ENCODE results near the gene CNGB1. TPM values are rescaled to one million over a fixed set of nuclear protein-coding genes. Genes with fewer than 3 reads are reported as not detected.

CNGB1 gene
- total and polyA plus RNA-seq, 9 donors, result 0.11 TPM; not detected in 8

GRCh38 chr16:57972306-57972705 is 1.4 kb upstream of the CNGB1 start:
- TF ChIP-seq POLR2A (IDR thresholded peaks at IDR 0.05) (no peak), EP300 (IDR thresholded peaks at IDR 0.05) (no peak)
- TF ChIP-seq, protein P1, sequence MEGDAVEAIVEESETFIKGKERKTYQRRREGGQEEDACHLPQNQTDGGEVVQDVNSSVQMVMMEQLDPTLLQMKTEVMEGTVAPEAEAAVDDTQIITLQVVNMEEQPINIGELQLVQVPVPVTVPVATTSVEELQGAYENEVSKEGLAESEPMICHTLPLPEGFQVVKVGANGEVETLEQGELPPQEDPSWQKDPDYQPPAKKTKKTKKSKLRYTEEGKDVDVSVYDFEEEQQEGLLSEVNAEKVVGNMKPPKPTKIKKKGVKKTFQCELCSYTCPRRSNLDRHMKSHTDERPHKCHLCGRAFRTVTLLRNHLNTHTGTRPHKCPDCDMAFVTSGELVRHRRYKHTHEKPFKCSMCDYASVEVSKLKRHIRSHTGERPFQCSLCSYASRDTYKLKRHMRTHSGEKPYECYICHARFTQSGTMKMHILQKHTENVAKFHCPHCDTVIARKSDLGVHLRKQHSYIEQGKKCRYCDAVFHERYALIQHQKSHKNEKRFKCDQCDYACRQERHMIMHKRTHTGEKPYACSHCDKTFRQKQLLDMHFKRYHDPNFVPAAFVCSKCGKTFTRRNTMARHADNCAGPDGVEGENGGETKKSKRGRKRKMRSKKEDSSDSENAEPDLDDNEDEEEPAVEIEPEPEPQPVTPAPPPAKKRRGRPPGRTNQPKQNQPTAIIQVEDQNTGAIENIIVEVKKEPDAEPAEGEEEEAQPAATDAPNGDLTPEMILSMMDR (IDR thresholded peaks at IDR 0.05), result no peak
- Histone ChIP-seq H3K27me3 (no peaks in the 10 kb centered on the region), H3K4me3 (no peak overlapping the region), H3K36me3 (no peaks in the 10 kb centered on the region), H3K4me1 (ENCODE audit: insufficient read depth) (no peaks in the 10 kb centered on the region), H3K27ac (no peak overlapping the region), H3K9me3 (no peaks in the 10 kb centered on the region)
- WGBS, 3 donors, result 52 to 68% (median 61%) methylated on average over 4 of the region's 4 CpGs
- no peak for DNase-seq
- intact Hi-C loops (cut with DNase I), result no loop called here

GRCh38 chr16:57971848-57972247 is 920 bp upstream of the CNGB1 start:
- Histone ChIP-seq H3K4me3 (no peak overlapping the region), H3K27ac (no peak overlapping the region), H3K4me1 (ENCODE audit: insufficient read depth) (no peaks in the 10 kb centered on the region), H3K9me3 (no peaks in the 10 kb centered on the region), H3K36me3 (no peaks in the 10 kb centered on the region), H3K27me3 (no peaks in the 10 kb centered on the region)
- no peak for TF ChIP-seq EP300 (IDR thresholded peaks at IDR 0.05)
- TF ChIP-seq POLR2A (IDR thresholded peaks at IDR 0.05), result no peak
- TF ChIP-seq, protein P1 (IDR thresholded peaks at IDR 0.05), result no peak
- DNase-seq, result no peak
- 55 to 82% (median 61%) methylated on average over 1 of the region's 1 CpG for WGBS, 3 donors
- intact Hi-C loops (cut with DNase I), result no loop called here

- Histone ChIP-seq H3K27me3 (no peaks in the 10 kb centered on the region), H3K4me3 (no peak overlapping the region), H3K27ac (no peak overlapping the region), H3K36me3 (no peaks in the 10 kb centered on the region), H3K9me3 (no peaks in the 10 kb centered on the region), H3K4me1 (ENCODE audit: insufficient read depth) (no peaks in the 10 kb centered on the region)
- DNase-seq, result no peak
- TF ChIP-seq EP300 (IDR thresholded peaks at IDR 0.05) (no peak), POLR2A (IDR thresholded peaks at IDR 0.05) (no peak)
- TF ChIP-seq, protein P1 (IDR thresholded peaks at IDR 0.05), result no peak
- WGBS, 3 donors, result 72 to 74% (median 73%) methylated on average over 13 of the region's 13 CpGs
- intact Hi-C loops (cut with DNase I), result no loop called here
Measured at GRCh38 chr16:57970319-57970718, 609 bp downstream of the CNGB1 start.

DNA sequence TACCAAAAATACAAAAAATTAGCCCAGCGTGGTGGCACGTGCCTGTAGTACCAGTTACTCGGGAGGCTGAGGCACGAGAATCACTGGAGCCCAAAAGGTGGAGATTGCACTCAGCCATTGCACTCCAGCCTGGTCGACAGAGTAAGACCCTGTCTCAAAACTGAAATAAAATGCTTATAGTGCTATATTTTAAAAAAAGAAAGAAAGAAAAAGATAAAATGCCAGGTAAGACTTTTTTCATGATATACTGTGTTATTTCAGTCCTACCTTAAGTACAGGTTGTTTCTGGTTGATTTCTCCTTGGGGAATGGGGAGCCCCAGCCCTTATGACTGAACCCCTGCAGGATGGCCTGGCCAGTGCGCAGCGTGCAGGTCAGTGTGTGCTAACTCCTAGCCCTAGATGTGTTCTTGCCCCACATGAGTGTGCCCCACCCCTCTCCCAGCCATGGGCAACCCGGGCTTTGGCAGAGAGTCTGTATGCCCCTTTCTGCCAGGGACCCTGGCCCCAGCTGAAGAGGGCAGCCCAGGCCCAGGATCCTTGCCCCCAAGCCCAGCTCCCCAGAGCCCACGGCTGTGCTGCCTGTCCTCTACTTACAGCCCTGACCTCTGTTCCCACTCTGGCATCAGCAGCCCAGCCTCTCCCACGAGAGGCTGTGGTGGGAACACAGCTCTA is 1.3 kb downstream of the CNGB1 start:
- no peak for TF ChIP-seq POLR2A (IDR thresholded peaks at IDR 0.05)
- TF ChIP-seq, protein P1 (IDR thresholded peaks at IDR 0.05), result no peak
- no peak for TF ChIP-seq EP300 (IDR thresholded peaks at IDR 0.05)
- Histone ChIP-seq H3K9me3 (no peaks in the 10 kb centered on the region), H3K4me1 (ENCODE audit: insufficient read depth) (no peaks in the 10 kb centered on the region), H3K36me3 (no peaks in the 10 kb centered on the region), H3K4me3 (no peak overlapping the region), H3K27me3 (no peaks in the 10 kb centered on the region), H3K27ac (no peak overlapping the region)
- DNase-seq, result no peak
- 66 to 69% (median 67%) methylated on average over 10 of the region's 10 CpGs for WGBS, 3 donors
- intact Hi-C loops (cut with DNase I), result no loop called here

Measured in ovary (tissue), 9 donors.